OCI-LY7 (cell line): ENCODE measurements around the gene COL8A1.

Source experiments
- EZH2phosphoT487 ChIP-seq: fragments of 200-600 bp; sonication (generic); IDR thresholded peaks from 2 replicates; pipeline ENCODE4 v1.6.1; 2018; ENCODE audit warnings: low read depth, borderline replicate concordance, mild to moderate bottlenecking, mixed run types, antibody characterized with exemption, low read length, moderate library complexity, mixed read lengths
- TF ChIP-seq, protein P1 (sequence below): fragments of 200-600 bp; sonication (generic); conservative IDR thresholded peaks from 2 replicates; pipeline ENCODE4 v1.5.1; 2014; ENCODE audit warnings: mild to moderate bottlenecking, antibody characterized with exemption, low read length, moderate library complexity, mixed read lengths

DNA sequence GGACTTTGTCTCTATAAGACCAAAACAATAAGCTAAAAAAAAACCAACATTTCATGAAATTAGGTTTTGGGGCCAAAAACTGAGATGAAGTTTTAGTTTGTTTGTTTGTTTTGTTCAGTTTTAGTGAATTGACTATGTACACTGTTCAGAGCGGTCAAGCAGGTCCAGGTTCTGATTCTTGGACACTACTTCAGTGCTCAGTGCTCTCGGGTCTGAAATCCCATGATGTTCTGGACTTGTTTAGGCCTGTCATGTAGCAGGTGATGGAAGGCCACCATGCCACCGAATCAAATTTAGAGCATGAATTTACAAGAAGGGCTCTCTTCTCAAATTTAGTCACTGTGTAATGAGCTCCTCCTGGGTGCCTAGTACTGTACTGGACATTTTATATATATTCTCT, 45.5 kb downstream of the COL8A1 start:
- TF ChIP-seq, protein P1, sequence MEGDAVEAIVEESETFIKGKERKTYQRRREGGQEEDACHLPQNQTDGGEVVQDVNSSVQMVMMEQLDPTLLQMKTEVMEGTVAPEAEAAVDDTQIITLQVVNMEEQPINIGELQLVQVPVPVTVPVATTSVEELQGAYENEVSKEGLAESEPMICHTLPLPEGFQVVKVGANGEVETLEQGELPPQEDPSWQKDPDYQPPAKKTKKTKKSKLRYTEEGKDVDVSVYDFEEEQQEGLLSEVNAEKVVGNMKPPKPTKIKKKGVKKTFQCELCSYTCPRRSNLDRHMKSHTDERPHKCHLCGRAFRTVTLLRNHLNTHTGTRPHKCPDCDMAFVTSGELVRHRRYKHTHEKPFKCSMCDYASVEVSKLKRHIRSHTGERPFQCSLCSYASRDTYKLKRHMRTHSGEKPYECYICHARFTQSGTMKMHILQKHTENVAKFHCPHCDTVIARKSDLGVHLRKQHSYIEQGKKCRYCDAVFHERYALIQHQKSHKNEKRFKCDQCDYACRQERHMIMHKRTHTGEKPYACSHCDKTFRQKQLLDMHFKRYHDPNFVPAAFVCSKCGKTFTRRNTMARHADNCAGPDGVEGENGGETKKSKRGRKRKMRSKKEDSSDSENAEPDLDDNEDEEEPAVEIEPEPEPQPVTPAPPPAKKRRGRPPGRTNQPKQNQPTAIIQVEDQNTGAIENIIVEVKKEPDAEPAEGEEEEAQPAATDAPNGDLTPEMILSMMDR = no peak
- no peak for TF ChIP-seq EZH2phosphoT487
